HUES64 (cell line): ENCODE data around the gene TEDC2.
"Not testable (repeated sequence)": the region's sequence is repeated elsewhere in the genome, so short reads cannot be mapped to it uniquely, and the experiment has no call there.

Experiments used
- H3K27ac ChIP-seq: 2 replicates; pipeline ENCODE4 v1.7.0; 2013; ENCODE audit warnings: low read depth, low read length, inconsistent platforms
- H3K27me3 ChIP-seq: 2 replicates; pipeline ENCODE4 v1.6.1; 2013; ENCODE audit warnings: mild to moderate bottlenecking, low read length; ENCODE audit not compliant: insufficient read depth
- H3K36me3 ChIP-seq: 2 replicates; pipeline ENCODE4 v1.6.1; 2013; ENCODE audit warnings: mild to moderate bottlenecking, low read length; ENCODE audit not compliant: insufficient read depth
- H3K4me1 ChIP-seq: 2 replicates; pipeline ENCODE4 v1.6.1; 2013; ENCODE audit warnings: mild to moderate bottlenecking, low read length, moderate library complexity; ENCODE audit not compliant: insufficient read depth
- H3K4me3 ChIP-seq: 2 replicates; pipeline ENCODE4 v1.5.1; 2013; ENCODE audit warnings: mild to moderate bottlenecking, low read length, moderate library complexity
- H3K9ac ChIP-seq: 2 replicates; pipeline ENCODE4 v1.6.1; 2013; ENCODE audit warnings: mild to moderate bottlenecking, low read depth, low read length
- H3K9me3 ChIP-seq: 2 replicates; pipeline ENCODE4 v1.6.1; 2013; ENCODE audit warnings: low read depth, low read length; ENCODE audit not compliant: insufficient read depth
- WGBS: fragments of 150-250, 120-280 bp; methylation state at CpG from one replicate; pipeline ENCODE4 v1.1.7; 2013; ENCODE audit warnings: missing lambda C conversion rate; 5-methylcytosine and 5-hydroxymethylcytosine counted together

The TEDC2 gene

GRCh38 chr16:2439598-2439997 lies 20.3 kb upstream of the TEDC2 start:
- no peaks in the 10 kb centered on the region for H3K27me3 ChIP-seq
- H3K36me3 ChIP-seq: peaks cover 77% of the 10 kb centered on the region
- WGBS: 97% methylated on average over 11 of the region's 11 CpGs
- H3K4me3 ChIP-seq: no peak overlapping the region
- no peaks in the 10 kb centered on the region for H3K4me1 ChIP-seq
- no peaks in the 10 kb centered on the region for H3K9me3 ChIP-seq
- no peak overlapping the region for H3K9ac ChIP-seq
- H3K27ac ChIP-seq: no peak overlapping the region

- not testable (repeated sequence) for H3K4me1 ChIP-seq, H3K9me3 ChIP-seq, H3K27me3 ChIP-seq, H3K27ac ChIP-seq, H3K9ac ChIP-seq, H3K4me3 ChIP-seq
- peaks cover 81% of the 10 kb centered on the region for H3K36me3 ChIP-seq
- 83% methylated on average over 14 of the region's 15 CpGs for WGBS
Observed at GRCh38 chr16:2441143-2441804, 18.6 kb upstream of the TEDC2 start.

- Histone ChIP-seq H3K9me3 (no peaks in the 10 kb centered on the region), H3K27ac (no peak overlapping the region), H3K36me3 (peaks cover 81% of the 10 kb centered on the region), H3K27me3 (no peaks in the 10 kb centered on the region), H3K4me1 (no peaks in the 10 kb centered on the region), H3K9ac (no peak overlapping the region), H3K4me3 (no peak overlapping the region)
- 94% methylated on average over 8 of the region's 9 CpGs for WGBS
Observed at GRCh38 chr16:2443555-2443954, 16.4 kb upstream of the TEDC2 start.

- Histone ChIP-seq H3K27me3 (no peaks in the 10 kb centered on the region), H3K4me3 (no peak overlapping the region), H3K9me3 (no peaks in the 10 kb centered on the region), H3K36me3 (peaks cover 92% of the 10 kb centered on the region), H3K4me1 (no peaks in the 10 kb centered on the region), H3K27ac (no peak overlapping the region), H3K9ac (no peak overlapping the region)
- WGBS: 94% methylated on average over 11 of the region's 11 CpGs
Observed at GRCh38 chr16:2447920-2448583, 11.9 kb upstream of the TEDC2 start.

- Histone ChIP-seq H3K36me3 (peaks cover 93% of the 10 kb centered on the region), H3K9me3 (no peaks in the 10 kb centered on the region)
- 98% methylated on average over 25 of the region's 25 CpGs for WGBS
Observed at GRCh38 chr16:2449118-2449517, 10.8 kb upstream of the TEDC2 start.

GRCh38 chr16:2450535-2450934 lies 9.4 kb upstream of the TEDC2 start:
- H3K9ac ChIP-seq: no peak overlapping the region
- H3K27me3 ChIP-seq: no peaks in the 10 kb centered on the region
- H3K4me1 ChIP-seq: no peaks in the 10 kb centered on the region
- no peaks in the 10 kb centered on the region for H3K9me3 ChIP-seq
- peaks cover 91% of the 10 kb centered on the region for H3K36me3 ChIP-seq
- no peak overlapping the region for H3K4me3 ChIP-seq
- H3K27ac ChIP-seq: no peak overlapping the region
- 98% methylated on average over 8 of the region's 8 CpGs for WGBS

More at GRCh38 chr16:2449118-2449517, 10.8 kb upstream of the TEDC2 start:
- Histone ChIP-seq H3K27me3 (no peaks in the 10 kb centered on the region), H3K4me1 (no peaks in the 10 kb centered on the region), H3K4me3 (no peak overlapping the region), H3K27ac (no peak overlapping the region), H3K9ac (no peak overlapping the region)

GRCh38 chr16:2450975-2451381 lies 8.9 kb upstream of the TEDC2 start:
- WGBS: 96% methylated on average over 19 of the region's 19 CpGs
- H3K36me3 ChIP-seq: peaks cover 91% of the 10 kb centered on the region

GRCh38 chr16:2451851-2452320 lies 8.0 kb upstream of the TEDC2 start:
- Histone ChIP-seq H3K27me3 (no peaks in the 10 kb centered on the region), H3K27ac (no peak overlapping the region), H3K4me3 (no peak overlapping the region), H3K9ac (no peak overlapping the region), H3K4me1 (no peaks in the 10 kb centered on the region), H3K36me3 (peaks cover 91% of the 10 kb centered on the region), H3K9me3 (no peaks in the 10 kb centered on the region)
- WGBS: 96% methylated on average over 18 of the region's 18 CpGs

More at GRCh38 chr16:2450975-2451381, 8.9 kb upstream of the TEDC2 start:
- no peaks in the 10 kb centered on the region for H3K9me3 ChIP-seq
- no peaks in the 10 kb centered on the region for H3K27me3 ChIP-seq
- no peak overlapping the region for H3K4me3 ChIP-seq
- no peak overlapping the region for H3K27ac ChIP-seq
- no peaks in the 10 kb centered on the region for H3K4me1 ChIP-seq
- H3K9ac ChIP-seq: no peak overlapping the region

- no peak overlapping the region for H3K27ac ChIP-seq
- WGBS: 94% methylated on average over 8 of the region's 8 CpGs
- H3K36me3 ChIP-seq: peaks cover 91% of the 10 kb centered on the region
- H3K4me1 ChIP-seq: no peaks in the 10 kb centered on the region
- no peak overlapping the region for H3K9ac ChIP-seq
- H3K27me3 ChIP-seq: no peaks in the 10 kb centered on the region
- H3K9me3 ChIP-seq: no peaks in the 10 kb centered on the region
- H3K4me3 ChIP-seq: no peak overlapping the region
Observed at GRCh38 chr16:2452650-2453049, 7.3 kb upstream of the TEDC2 start.

- Histone ChIP-seq H3K4me3 (no peak overlapping the region), H3K27me3 (no peaks in the 10 kb centered on the region), H3K36me3 (peaks cover 70% of the 10 kb centered on the region), H3K9me3 (no peaks in the 10 kb centered on the region), H3K9ac (no peak overlapping the region), H3K27ac (no peak overlapping the region), H3K4me1 (no peaks in the 10 kb centered on the region)
- WGBS: 95% methylated on average over 28 of the region's 28 CpGs
Observed at GRCh38 chr16:2455081-2455845, 4.6 kb upstream of the TEDC2 start.

- Histone ChIP-seq H3K4me1 (0 out of 2 replicates have a peak, but pooled peaks cover 2% of the 10 kb centered on the region), H3K9me3 (no peaks in the 10 kb centered on the region), H3K36me3 (peaks cover 69% of the 10 kb centered on the region), H3K27me3 (no peaks in the 10 kb centered on the region), H3K9ac (no peak overlapping the region), H3K4me3 (no peak overlapping the region), H3K27ac (no peak overlapping the region)
- 96% methylated on average over 21 of the region's 21 CpGs for WGBS
Observed at GRCh38 chr16:2456551-2457153, 3.3 kb upstream of the TEDC2 start.
